Neural progenitor cell (in vitro differentiated cells): ENCODE results near the gene PRRG4. TPM values are rescaled to one million over a fixed set of nuclear protein-coding genes. Genes with fewer than 3 reads are reported as not detected.

ENCODE experiments used
- DNase-seq: peaks from one replicate; pipeline ENCODE4 v3.0.0-alpha.2; 2016; ENCODE audit warnings: low spot score
- H2AFZ ChIP-seq: fragments of 200-600 bp; sonication (generic); replicated peaks from 2 replicates; pipeline ENCODE4 v1.6.1; 2016; ENCODE audit warnings: antibody characterized with exemption
- H3F3A ChIP-seq: fragments of 200-600 bp; sonication (generic); 2 replicates; pipeline ENCODE4 v1.6.1; 2016; ENCODE audit warnings: antibody characterized with exemption, low read depth
- H3K27ac ChIP-seq: fragments of 200-600 bp; sonication (generic); 2 replicates; pipeline ENCODE4 v1.5.1; 2016; ENCODE audit warnings: mild to moderate bottlenecking
- H3K27me3 ChIP-seq: fragments of 200-600 bp; sonication (generic); 2 replicates; pipeline ENCODE4 v1.6.1; 2016; ENCODE audit warnings: mild to moderate bottlenecking, moderate library complexity
- H3K36me3 ChIP-seq: fragments of 200-600 bp; sonication (generic); 2 replicates; pipeline ENCODE4 v1.5.1; 2016
- H3K4me1 ChIP-seq: fragments of 200-600 bp; sonication (generic); 2 replicates; pipeline ENCODE4 v1.6.1; 2016; ENCODE audit warnings: mixed run types
- H3K4me2 ChIP-seq: fragments of 200-600 bp; sonication (generic); 2 replicates; pipeline ENCODE4 v1.6.1; 2016
- H3K4me3 ChIP-seq: fragments of 200-600 bp; sonication (generic); 2 replicates; pipeline ENCODE4 v1.5.1; 2016
- H3K79me2 ChIP-seq: fragments of 200-600 bp; sonication (generic); 2 replicates; pipeline ENCODE4 v1.6.1; 2016; ENCODE audit warnings: low read depth
- H3K9ac ChIP-seq: fragments of 200-600 bp; sonication (generic); 2 replicates; pipeline ENCODE4 v1.6.1; 2016
- H3K9me3 ChIP-seq: fragments of 200-600 bp; sonication (generic); 2 replicates; pipeline ENCODE4 v1.5.1; 2016; ENCODE audit warnings: low read depth
- H4K20me1 ChIP-seq: fragments of 200-600 bp; sonication (generic); 2 replicates; pipeline ENCODE4 v1.6.1; 2016; ENCODE audit warnings: low read depth
- H3K27ac Mint-ChIP-seq: 3 replicates; pipeline ENCODE4 v1.8.0; 2021; ENCODE audit warnings: mixed read lengths
- H3K27me3 Mint-ChIP-seq: 2 replicates; pipeline ENCODE4 v1.8.0; 2022; ENCODE audit warnings: low read depth, mild to moderate bottlenecking, inconsistent platforms, moderate library complexity, mixed read lengths; ENCODE audit not compliant: insufficient read depth
- H3K36me3 Mint-ChIP-seq: 3 replicates; pipeline ENCODE4 v1.8.0; 2021; ENCODE audit warnings: mixed read lengths
- H3K4me1 Mint-ChIP-seq: 3 replicates; pipeline ENCODE4 v1.8.0; 2021; ENCODE audit warnings: mixed read lengths
- H3K4me3 Mint-ChIP-seq: 3 replicates; pipeline ENCODE4 v1.8.0; 2021; ENCODE audit warnings: mild to moderate bottlenecking, moderate library complexity, mixed read lengths
- H3K9me3 Mint-ChIP-seq: 3 replicates; pipeline ENCODE4 v1.8.0; 2020; ENCODE audit warnings: mixed read lengths
- CTCF ChIP-seq: fragments of 200-600 bp; sonication (generic); IDR thresholded peaks from 2 replicates; pipeline ENCODE4 v1.5.1; 2017; ENCODE audit warnings: antibody characterized with exemption, mild to moderate bottlenecking
- EZH2 ChIP-seq: fragments of 200-600 bp; sonication (generic); IDR thresholded peaks from 2 replicates; pipeline ENCODE4 v1.6.1; 2017; ENCODE audit warnings: antibody characterized with exemption, mild to moderate bottlenecking, moderate library complexity
- EZH2phosphoT487 ChIP-seq: fragments of 200-600 bp; sonication (generic); IDR thresholded peaks from 2 replicates; pipeline ENCODE4 v1.6.1; 2017; ENCODE audit warnings: antibody characterized with exemption
- total RNA-seq: library from RNA; depleted of rRNA; stranded (reverse); fragments of >200 nt; gene quantifications from 2 replicates; pipeline ENCODE4 v1.2.3, GENCODE V29; 2015; ENCODE audit warnings: low replicate concordance

PRRG4 gene
- total RNA-seq, 1 donor from 2014 or later = 0.06 TPM

- TF ChIP-seq EZH2phosphoT487 (no peak), CTCF (no peak)
- no peaks in the 10 kb centered on the region for H3K36me3 Mint-ChIP-seq
Observed at GRCh38 chr11:32833921-32834320, 4.2 kb downstream of the PRRG4 start.

GRCh38 chr11:32836946-32837345 is 7.2 kb downstream of the PRRG4 start:
- Histone ChIP-seq H3K4me3 (no peak overlapping the region), H3F3A (no peaks in the 10 kb centered on the region), H3K9me3 (no peaks in the 10 kb centered on the region), H3K27me3 (peaks cover 10% of the 10 kb centered on the region), H4K20me1 (no peaks in the 10 kb centered on the region), H3K9ac (no peak overlapping the region), H3K27ac (no peak overlapping the region), H3K79me2 (no peaks in the 10 kb centered on the region), H2AFZ (no peak overlapping the region), H3K4me1 (peaks cover 7% of the 10 kb centered on the region), H3K4me2 (no peak overlapping the region), H3K36me3 (no peaks in the 10 kb centered on the region)
- DNase-seq = no peak
- no peak overlapping the region for H3K27ac Mint-ChIP-seq
- TF ChIP-seq CTCF = no peak
- TF ChIP-seq EZH2phosphoT487 = no peak
- TF ChIP-seq EZH2 = no peak
- no peaks in the 10 kb centered on the region for H3K36me3 Mint-ChIP-seq
- H3K4me1 Mint-ChIP-seq = no peaks in the 10 kb centered on the region
- peaks cover 8% of the 10 kb centered on the region for H3K27me3 Mint-ChIP-seq
- no peak overlapping the region for H3K4me3 Mint-ChIP-seq
- H3K9me3 Mint-ChIP-seq = no peaks in the 10 kb centered on the region

More at GRCh38 chr11:32833921-32834320, 4.2 kb downstream of the PRRG4 start:
- H3K4me1 ChIP-seq = peaks cover 3% of the 10 kb centered on the region
- Mint-ChIP-seq H3K27me3 (peaks cover 29% of the 10 kb centered on the region), H3K9me3 (no peaks in the 10 kb centered on the region), H3K27ac (no peak overlapping the region), H3K4me1 (peaks cover 12% of the 10 kb centered on the region), H3K4me3 (no peak overlapping the region)
- no peaks in the 10 kb centered on the region for H4K20me1 ChIP-seq
- no peak overlapping the region for H2AFZ ChIP-seq
- no peak overlapping the region for H3K9ac ChIP-seq
- H3K27ac ChIP-seq = no peak overlapping the region
- H3K4me2 ChIP-seq = no peak overlapping the region
- peaks cover 18% of the 10 kb centered on the region for H3F3A ChIP-seq
- H3K79me2 ChIP-seq = no peaks in the 10 kb centered on the region
- no peaks in the 10 kb centered on the region for H3K9me3 ChIP-seq
- no peak overlapping the region for H3K4me3 ChIP-seq
- H3K36me3 ChIP-seq = no peaks in the 10 kb centered on the region
- no peak for DNase-seq
- H3K27me3 ChIP-seq = peaks cover 41% of the 10 kb centered on the region

DNA sequence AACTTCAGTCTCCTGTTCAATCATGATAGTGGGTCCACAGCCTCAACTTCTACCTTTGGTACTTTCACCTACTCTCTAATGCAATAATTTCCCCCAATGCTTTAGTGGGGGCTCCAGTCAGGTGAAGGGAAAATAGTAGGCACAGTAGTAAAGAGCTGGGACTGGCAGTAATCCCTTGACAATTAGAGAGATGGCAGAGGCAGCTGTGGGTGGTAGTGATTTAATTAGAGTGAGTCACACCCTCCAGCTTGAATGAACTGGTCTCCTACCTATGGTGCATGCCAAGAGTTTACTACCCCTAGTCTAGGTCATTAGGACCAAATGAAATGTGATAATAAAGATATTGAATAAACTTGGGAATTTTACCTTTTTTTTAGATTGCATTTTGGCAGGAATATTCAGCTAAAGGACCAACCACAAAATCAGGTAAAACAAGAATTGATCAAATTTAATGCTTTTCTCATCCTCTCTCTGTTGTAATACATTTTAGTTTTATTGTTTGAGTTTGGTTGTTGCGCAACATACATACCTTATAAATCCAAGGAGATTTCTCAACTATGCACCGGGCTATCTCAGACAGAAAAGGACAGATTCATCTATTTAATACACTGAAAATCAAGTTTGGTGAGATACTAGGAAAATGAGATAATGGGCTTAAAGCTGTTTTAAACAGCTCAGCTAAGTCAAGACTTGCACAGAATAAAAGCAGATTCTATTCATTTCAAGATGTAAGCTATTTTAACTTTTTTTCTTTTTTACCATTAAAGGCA is 9.0 kb downstream of the PRRG4 start:
- Mint-ChIP-seq H3K27ac (no peak overlapping the region), H3K27me3 (peaks cover 5% of the 10 kb centered on the region), H3K36me3 (no peaks in the 10 kb centered on the region), H3K4me3 (no peak overlapping the region), H3K4me1 (no peaks in the 10 kb centered on the region), H3K9me3 (no peaks in the 10 kb centered on the region)
- TF ChIP-seq EZH2 = no peak
- TF ChIP-seq CTCF = no peak
- no peak for TF ChIP-seq EZH2phosphoT487
- no peak overlapping the region for H2AFZ ChIP-seq
- no peaks in the 10 kb centered on the region for H3K79me2 ChIP-seq
- no peaks in the 10 kb centered on the region for H3K9me3 ChIP-seq
- peaks cover 7% of the 10 kb centered on the region for H3K4me1 ChIP-seq
- DNase-seq = peak; percentile 26
- no peaks in the 10 kb centered on the region for H4K20me1 ChIP-seq
- no peak overlapping the region for H3K27ac ChIP-seq
- no peak overlapping the region for H3K4me2 ChIP-seq
- no peaks in the 10 kb centered on the region for H3F3A ChIP-seq
- no peak overlapping the region for H3K4me3 ChIP-seq
- no peaks in the 10 kb centered on the region for H3K36me3 ChIP-seq
- no peak overlapping the region for H3K9ac ChIP-seq
- H3K27me3 ChIP-seq = no peaks in the 10 kb centered on the region
